CD4-positive, alpha-beta T cell treated with Interleukin-6 at 100 ng/mL for 8 hours (primary cell): ENCODE data around the gene IL1RL2.

Experiments
- DNase-seq: peaks from one replicate; pipeline ENCODE4 v3.0.0-alpha.2; 2020; ENCODE audit warnings: mixed read lengths, low spot score

The IL1RL2 gene

DNA sequence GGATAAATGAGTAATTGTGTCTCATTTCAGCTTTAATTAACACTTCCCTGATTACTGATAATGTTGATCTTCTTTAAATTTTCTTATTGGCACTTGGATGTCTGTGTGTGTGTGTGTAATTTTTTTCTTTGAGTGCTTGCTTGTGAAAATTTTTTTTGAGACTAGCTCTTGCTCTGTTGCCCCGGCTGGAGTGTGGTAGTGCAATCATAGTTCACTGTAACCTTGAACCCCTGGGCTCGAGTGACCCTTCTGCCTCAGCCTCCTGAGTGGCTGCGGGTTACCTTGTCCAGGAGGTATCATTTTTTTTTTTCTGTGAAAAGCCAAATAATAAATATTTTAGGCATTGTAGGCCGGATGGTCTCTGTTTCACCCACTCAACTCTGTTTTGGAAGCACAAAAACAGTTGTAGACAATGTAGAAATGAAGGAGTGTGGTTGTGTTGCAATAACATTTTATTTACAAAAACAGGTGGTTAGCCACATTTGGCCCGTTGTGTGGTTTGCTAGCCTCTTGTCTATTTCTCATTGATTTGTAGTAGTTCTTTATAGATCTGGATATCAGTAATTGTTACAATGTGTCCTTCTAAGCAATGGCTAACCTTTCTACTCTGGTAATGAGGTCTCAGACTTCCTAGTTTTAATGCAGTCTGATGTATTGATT is 7.9 kb downstream of the IL1RL2 start:
- no peak for DNase-seq

DNA sequence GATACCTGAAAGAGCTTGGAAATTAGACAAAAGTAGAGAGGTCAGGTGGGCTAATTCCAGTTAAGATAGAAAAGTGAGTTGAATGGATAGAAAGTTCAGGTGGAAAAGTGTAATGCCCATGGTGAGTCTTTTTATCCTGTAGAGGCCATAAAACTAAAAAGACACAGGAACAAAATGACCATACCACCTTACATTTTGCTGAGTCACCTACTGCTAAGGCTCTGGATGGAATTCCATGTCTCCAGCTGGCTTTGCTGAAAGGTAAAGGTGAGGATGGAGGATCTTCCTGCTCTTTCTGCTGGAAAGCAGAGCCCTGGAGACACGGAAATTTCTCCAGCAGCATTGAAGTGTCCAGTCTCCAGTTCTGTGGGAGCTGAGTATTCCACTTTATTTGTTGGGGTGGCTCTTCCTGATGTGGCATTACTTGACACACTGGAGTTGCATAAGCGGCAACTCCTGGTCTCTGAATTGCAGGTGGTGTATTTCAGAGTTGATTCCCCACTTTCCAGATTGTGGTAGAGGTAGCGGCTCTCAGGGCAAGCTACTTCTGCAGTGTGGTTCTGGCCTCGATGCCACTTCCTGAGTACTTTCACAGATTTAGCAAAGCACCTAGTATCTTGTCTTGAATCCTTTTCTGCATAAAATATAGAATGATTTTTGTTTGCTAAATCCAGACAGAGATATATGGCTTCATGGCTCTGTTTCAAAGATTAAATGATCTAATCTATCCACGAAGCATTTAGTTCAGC is 10.7 kb downstream of the IL1RL2 start:
- no peak for DNase-seq

DNA sequence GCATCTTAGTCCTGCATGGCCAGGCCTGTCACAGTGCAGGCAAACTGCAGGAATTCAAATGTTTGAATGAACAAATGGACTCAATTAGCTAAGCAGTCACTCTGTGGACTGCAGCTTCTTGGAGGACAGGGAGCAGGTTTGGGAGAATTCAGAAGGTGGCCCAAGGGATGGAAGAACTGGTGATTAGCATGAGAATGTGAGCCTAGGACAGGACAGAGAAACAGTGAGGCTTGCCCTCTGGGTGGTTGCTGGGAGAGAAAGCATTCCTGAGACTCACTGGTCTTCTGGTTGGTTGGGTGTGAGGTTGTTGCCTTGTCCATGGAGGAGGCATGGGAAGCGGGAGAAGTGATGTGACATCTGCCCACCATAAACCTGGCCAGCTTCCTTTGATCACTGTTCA is 13.7 kb downstream of the IL1RL2 start:
- no peak for DNase-seq

DNA sequence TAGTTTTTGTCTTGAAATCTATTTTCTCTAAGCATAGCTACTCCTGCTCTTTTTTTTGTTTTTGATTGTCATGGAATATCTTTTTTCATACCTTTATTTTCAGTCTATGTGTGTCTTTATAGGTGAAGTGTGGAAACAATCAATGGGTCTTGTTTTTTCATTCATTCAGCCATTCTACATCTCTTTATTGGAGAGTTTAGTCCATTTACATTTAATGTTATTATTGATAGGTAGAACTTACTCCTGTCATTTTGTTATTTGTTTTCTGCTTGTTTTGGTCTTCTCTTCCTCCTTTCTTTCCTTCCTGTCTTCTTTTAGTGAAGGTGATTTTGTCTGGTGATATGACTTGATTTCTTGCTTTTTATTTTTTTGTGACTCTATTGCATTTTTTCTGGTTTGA is 17.8 kb downstream of the IL1RL2 start:
- DNase-seq = no peak

DNA sequence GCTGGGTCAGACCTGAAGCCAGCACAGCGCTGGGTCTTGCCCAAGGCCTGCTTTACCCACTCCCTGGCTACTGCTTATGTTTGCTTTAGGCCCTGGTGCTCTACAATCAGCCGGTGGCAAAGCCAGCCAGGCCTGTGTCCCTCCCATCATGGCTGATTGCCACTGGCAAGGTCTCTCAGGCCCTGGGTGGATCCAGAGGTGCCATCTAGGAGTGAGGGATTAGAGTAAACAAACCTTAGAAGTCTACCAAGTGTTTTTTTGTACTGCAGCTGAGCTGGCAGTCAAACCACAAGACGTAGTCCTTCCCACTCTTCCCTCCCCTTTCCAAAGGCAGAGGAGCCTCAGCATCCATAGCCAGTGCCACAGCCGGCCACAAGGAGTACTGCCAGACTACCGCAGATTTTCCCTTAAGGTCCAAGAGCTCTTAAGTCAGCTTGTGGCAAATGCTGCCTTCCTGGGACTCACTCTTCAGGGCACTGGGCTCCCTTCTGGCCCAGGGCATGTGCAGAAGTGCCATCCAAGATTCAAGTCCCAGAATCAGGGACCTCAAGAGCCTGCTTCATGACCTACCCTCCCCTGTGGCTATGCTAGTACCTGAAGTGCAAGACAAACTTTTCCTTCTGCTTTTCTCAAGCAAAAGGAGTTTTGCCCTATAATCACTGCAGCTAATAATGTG is 20.0 kb downstream of the IL1RL2 start:
- DNase-seq = no peak

DNA sequence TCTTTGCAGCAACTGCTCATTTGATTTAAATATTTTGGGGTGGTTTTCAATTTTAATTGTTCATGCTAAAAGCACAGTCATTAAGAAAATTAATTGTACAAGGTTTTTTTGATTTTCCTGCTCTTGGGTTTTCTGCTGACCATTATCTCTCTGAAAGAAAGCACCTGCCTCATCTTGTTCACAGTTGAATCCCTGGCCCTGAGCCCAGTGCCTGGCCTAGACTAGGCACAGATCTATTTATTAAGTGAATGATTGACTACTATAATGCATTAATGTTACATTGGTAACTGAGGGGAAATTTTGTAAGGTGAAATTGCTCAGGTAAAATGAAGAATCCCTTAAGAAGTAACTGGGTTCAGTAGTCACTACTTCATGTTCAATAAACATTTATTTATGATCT is 22.0 kb downstream of the IL1RL2 start:
- no peak for DNase-seq

DNA sequence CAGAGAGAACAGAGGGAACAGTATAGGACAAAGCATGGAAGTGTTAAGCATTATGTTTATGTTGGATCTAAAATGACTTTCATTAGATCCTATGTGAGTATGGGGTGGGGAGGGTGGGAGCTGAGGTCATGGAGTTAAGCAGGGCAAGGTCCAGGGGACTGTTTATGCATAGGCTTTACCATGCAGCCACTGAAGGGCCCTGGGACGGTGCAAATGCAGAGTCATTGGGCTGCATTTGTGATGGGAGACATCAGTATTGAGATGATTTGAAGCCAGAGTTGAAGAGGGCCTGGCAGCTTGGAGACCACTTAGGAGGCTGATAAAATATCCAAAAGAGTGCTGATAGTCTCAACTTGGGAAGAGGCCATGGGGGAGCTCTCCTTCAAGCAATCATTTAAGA is 22.7 kb downstream of the IL1RL2 start:
- DNase-seq = no peak

DNA sequence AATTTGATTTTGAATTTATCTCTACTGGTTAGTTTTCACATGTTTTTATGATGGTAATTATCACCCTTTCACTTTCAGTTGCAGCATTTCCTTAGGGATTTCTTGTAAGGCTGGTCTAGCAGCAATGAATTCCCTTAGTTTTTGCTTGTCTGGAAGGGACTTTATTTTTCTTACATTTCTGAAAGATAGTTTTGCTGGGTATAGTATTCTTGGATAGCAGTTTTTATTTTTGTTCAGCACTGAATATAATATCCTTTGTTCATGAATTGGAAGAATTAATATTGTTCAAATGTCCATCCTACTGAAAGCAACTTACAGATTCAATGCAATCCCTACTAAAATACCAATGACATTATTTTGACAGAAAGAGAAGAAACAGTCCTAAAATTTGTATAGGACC is 30.2 kb downstream of the IL1RL2 start:
- DNase-seq = no peak

DNA sequence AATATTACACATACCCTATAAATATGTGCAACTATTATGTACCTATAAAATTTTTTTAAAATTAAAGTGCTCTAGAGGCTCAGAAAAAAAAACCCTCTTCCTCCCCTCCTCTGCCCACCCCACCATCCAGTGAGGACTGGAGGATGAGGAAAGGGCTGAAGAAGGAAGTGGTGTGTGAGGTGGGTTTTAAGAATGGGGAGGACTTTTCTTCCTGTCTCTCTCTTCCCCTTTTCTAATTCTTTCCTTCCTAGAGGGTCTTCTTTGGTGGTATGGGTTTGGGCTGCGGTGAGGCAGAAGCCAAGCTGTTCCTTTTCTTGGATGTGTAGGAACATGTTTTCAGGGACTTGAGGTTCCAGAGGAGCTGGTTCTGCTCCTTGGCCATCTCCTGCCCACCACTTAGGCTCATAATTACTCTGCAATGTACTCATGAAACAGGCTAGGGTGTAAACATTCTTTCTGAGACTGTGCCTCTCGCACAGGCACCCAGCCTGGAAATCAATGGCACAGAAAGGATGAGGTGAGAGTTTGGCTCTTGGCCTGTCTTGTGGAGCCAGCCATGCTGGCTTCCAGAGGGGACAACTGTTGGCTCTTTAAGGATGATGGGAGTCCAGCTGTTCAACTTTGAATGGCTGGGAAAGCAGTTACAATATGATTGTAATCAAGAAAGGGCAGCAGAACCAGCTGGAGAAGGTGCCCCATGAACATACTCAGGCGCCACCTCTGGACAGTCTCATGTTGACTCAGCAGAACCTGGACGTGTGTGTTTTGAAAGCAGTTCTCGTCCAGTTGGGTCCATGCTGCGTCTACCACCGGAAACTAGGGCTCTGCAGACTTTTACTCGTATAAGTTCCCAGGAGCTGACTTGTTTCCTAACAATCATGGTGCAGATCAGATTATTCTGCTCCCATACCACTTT is 38.3 kb downstream of the IL1RL2 start:
- no peak for DNase-seq

DNA sequence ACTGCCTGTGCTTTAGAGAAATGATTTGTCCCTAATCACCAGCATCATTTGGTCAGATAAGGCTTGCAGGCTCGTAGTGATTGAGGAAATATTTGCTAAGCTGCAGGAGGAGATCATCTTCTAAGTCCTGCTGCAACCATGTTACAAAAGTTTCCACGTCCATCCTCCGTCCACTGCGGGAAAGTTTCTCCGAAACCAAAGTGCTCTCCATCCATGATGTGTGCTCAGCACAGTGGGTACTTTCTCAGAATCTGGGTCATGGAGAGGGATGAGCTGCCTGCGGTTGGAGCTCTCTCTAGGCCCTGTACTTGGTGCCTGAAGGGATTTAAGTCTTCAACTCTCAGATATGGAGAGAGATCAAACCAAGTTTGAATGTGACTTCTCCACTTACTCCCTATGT is 39.3 kb downstream of the IL1RL2 start:
- DNase-seq = no peak

DNA sequence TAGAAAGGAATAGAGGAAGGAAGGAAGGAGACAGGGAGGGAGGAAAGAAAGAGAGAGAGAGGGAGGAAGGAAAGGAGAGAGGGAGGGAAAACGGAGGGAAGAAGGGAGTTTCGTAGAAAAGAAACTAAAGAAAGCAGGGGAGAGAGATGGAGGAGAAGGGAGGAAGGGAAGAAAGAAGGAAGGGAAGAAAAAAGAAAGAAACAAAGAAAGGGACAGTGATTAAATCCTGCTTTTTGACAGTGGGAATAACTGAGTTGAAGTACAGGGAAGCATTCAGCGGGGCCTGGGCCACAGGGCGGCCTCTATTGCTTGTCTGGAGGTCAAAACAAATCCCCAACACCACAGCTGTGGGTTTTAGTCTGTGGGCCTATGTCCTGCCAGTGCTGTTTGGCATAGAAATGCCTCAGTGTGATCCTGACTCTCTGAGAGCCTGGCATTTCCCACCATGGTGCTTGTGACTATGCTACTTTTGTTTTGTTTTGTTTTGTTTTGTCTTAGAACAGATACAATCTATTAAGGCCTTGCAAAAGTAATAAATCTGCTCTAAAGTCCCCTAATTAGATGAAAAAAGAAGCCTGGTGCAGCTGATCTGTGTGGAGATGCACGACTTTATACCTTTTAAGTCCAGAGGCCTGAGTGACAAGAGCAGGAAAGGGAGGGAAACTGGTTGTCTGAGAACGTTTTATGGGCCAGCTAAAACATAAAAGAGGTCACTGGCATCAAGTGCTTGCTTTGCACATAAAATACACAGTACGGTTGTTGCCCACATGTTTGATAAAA is 40.0 kb downstream of the IL1RL2 start:
- no peak for DNase-seq

DNA sequence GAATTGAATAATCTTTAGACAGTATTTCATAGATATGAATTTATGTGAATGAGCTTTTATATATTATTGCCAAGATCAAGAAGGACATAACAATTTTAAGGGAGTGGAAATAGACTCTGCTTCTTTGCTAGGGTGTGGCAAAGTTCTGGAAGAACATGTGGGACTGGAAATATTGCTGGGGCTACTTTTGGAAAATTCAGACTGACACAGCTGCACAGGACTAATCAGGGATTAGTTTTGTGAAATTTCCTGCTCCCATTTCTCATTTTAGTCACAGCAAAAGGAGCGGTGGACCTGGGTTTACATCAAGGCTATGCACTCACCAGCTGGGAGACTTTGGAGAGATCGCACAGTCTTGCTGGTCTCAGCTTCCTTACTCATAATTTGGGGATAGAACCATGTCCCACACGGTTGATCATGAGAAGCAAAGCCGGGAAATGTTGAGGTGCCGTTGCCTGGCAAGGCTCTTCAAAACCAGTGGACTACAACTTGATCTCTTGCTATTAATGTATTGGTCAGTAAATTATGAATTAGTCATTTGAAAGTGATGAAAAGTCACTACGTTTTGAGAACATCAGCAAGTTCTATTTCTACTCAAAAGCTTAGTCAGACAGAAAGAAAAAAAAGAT is 42.4 kb downstream of the IL1RL2 start:
- no peak for DNase-seq

DNA sequence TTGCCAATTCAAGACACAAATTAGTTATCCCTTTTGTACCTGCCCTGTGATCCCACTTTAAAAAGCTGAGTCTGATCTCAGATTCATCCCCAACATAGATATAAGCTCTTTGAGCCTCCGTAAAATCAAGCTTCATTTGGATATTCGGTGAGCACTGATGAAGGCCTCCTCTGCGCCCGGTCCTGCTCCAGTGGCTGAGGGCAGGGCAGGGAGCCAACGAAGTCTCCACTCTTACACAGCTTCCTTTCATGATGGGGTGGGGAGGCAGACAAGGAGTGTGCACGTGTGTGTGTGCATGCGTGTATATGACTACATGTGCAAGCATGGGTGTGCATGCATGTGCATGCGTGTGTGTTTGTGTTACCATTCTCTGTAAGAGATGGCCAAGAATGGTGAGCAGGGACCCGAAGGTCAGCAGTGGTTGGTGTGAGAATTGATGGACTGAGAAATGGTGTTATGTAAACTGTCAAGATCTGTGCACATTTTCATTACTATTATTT is 43.6 kb downstream of the IL1RL2 start:
- DNase-seq = no peak

DNA sequence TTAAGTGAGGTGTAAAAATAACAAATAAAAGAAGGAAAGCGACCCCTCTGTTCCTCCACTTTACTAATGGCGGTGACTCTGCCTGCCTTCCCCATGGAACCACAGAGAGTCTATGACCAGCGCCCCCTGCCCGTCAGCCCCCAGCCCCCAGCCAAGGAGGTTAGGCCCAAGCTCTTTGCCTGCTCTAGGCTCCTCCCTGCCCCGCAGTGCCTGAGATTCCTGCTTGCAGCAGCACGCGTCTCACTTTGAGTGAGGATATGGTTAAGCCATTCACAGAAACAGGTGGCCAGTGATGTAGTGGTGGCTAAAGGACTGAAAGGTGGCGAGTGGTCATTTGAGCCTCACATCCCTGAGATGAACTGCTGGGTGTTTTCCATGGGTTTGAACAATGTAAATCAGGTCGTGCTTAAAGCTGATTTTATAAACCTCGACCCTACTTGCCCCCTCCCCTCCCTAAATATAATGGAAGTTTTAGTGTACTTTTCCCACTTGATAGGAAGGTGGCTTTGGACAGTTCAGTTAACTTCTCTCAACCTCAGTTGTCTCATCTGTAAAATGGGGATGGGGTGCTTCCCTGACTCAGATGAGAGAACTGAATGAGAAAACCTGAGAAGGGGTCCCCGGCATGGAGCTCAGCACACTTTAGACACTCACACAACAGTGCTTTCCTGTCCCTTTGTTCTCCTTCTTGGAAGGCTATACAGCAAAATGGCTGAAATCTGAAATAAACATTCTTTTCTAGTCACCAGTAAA is 46.5 kb downstream of the IL1RL2 start:
- DNase-seq = no peak

DNA sequence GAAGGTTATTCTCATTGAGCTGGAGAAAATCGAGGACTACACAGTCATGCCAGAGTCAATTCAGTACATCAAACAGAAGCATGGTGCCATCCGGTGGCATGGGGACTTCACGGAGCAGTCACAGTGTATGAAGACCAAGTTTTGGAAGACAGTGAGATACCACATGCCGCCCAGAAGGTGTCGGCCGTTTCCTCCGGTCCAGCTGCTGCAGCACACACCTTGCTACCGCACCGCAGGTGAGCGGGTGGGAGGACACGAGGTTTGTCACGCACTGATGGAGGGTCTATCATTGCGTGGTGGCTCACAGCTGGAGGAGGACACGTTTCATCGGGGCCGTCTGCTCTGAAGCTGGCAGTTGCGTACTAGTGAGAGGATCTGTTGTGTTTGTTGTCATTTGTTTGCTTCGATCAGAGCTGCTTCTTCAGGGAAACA is 48.2 kb downstream of the IL1RL2 start:
- DNase-seq = no peak

DNA sequence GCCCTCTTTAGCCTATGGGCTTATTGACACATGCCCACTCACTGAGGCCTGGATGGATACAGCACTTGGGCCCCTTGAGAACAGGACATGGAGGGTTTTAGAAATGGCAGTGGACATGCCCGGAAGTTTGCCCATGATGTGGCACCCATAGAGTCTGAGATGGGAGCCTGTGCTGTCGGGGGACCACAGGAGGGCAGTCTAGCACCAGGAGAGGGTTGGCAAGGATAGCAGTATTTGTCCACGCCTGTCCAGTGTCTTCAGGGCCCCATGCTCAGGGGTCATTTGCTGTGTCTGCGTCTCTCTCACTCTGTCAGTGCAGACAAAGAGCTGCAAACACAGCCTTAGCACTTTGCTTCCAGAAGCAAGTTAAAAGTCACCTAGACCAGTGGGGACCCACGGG is 48.7 kb downstream of the IL1RL2 start:
- DNase-seq = no peak

DNA sequence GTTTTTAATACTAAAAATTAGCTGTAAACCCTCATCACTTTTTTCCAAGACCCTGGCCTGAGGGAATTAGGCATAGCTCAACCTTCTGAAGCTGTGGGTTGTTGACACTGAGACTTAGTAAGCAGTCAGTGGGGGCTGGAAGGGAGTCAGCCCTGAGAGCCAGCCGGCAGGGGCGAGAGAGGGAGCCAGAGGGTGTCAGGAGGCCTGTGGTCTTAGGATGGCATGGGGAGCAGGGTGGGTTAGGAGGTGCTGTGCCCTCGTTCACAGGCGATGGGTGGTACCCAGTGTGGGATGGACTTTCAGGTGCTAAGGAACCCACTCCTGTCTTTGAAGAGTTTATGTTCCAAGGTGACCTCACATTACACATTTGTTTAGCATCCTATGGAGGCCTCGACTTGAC is 49.3 kb downstream of the IL1RL2 start:
- no peak for DNase-seq

DNA sequence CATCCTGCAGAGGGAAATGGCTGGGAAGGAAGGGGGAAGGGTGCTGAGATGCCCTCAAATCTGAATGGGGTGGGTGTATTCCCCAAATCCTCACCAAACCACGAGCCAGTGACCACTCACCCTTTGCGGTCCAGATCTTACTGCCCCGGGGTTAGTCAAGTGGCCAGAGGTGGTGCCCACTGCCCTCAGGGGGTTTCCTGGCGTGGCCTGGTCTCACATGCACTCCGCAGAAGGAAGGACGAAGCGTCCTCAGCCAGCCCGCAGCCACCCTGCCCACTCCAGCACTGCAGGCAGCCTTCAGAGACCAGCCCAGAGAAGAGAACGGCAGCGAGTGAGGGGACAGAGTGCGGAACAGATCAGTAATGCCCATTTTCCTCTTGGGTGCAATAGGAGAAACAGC is 50.4 kb downstream of the IL1RL2 start:
- no peak for DNase-seq

DNA sequence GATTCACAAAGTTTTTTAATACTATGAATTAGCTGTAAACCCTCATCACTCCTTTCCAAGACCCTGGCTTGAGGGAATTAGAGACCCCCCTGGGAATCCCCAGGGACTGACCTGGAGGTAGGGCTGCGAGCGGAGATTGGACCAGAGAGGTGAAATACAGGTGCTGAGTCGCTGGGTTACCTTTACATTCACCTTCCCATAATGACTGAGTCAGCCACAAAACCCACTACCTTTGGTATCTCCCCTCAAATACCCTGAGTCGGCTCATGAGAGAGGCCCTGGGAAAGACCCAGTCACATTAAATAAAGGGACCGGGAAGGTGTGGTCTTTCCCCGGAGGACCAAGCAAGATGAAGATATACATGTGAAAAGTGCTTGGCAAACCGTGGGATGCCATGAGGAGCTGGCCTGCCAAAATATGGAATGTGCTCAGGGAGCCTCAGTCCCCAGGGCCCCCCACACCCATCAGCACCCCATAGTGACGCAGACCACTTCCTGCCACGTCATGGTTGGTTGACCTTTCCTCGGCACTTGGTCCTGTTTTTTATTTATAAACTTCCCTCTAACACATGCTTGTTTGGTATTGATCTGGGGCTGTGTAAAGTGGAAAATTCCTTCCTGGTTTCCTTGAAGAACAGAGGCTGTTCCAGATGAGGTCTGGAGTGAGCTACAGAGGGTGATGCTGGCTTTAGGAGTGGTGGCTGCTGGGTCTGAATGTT is 51.4 kb downstream of the IL1RL2 start:
- no peak for DNase-seq
